ENCODE measurements around the gene EEF1A1. TPM values are rescaled to one million over a fixed set of nuclear protein-coding genes. Genes with fewer than 3 reads are reported as not detected.
A peak's percentile ranks its signal among the peaks of the same experiment; 100 is the strongest.
"Not testable (repeated sequence)": the region's sequence is repeated elsewhere in the genome, so short reads cannot be mapped to it uniquely, and the experiment has no call there.

Gene EEF1A1
- total and polyA plus RNA-seq, 2 of the 4 experiments (the other 2 are of a cell fraction): 14,757 to 30,152 TPM

GRCh38 chr6:73566954-73567591 is 46.2 kb upstream of the EEF1A1 start:
- no peaks in the 10 kb centered on the region for H3K9me3 ChIP-seq (ENCODE audit: control insufficient read depth, insufficient read depth, low read length)
- peak overlapping the region; percentile 74 for H3K14ac ChIP-seq (replicated peaks; ENCODE audit: low read depth, low read length)
- H3K79me1 ChIP-seq (ENCODE audit: low read depth in 1 of 2, low read length in 2 of 2): 0 out of 4 replicates have a peak, but pooled peaks cover 0 to 4% of the 10 kb centered on the region in 2 experiments
- WGBS, 2 experiments (ENCODE audit: extremely low coverage in 2 of 2, insufficient read length in 1 of 2): 78% methylated on average over 6 of the region's 8 CpGs; no CpG with 5 or more reads in 1 of the 2 experiments
- intact Hi-C loops (cut with micrococcal nuclease) (no loop called here), dilution Hi-C loops (cut with HindIII; ENCODE audit: low sequenced_read_pairs, unreplicated experiment) (no loop called here), in situ Hi-C loops (cut with MboI; ENCODE audit: low sequenced_read_pairs) (no loop called here)
- peak overlapping the region; percentile 60 for H2AK9ac ChIP-seq (replicated peaks; ENCODE audit: low read depth, low read length, poor library complexity)
- peak overlapping the region; percentile 96; the same call in 2 of the 3 replicates for H2BK15ac ChIP-seq (ENCODE audit: low read depth, low read length)
- ChIA-PET POLR2A (ENCODE audit: unreplicated experiment) (interaction anchor here (0.6 kb wide), 1 partner anchor 13 kb away, joined by 3 read pairs; no protein-coding TSS in a partner anchor), CTCF (no interaction called here)
- H3K56ac ChIP-seq (ENCODE audit: extremely low read depth, insufficient read depth, low read length): no peak overlapping the region
- peak overlapping the region; percentile 84 for H2AFZ ChIP-seq (replicated peaks; ENCODE audit: low read length, poor library complexity)
- peak overlapping the region; percentile 72 for H4K91ac ChIP-seq (ENCODE audit: insufficient read depth, low read depth, low read length)
- peak overlapping the region; percentile 88 for H2BK5ac ChIP-seq (ENCODE audit: low read depth, low read length, poor library complexity, severe bottlenecking)
- H3K36me3 ChIP-seq (ENCODE audit: control insufficient read depth, insufficient read depth, low read length): no peaks in the 10 kb centered on the region
- H2BK20ac ChIP-seq (ENCODE audit: low read depth, low read length): peak overlapping the region; percentile 96
- peak overlapping the region; percentile 69; the same call in 1 of the 2 replicates for H3K18ac ChIP-seq (ENCODE audit: low read depth, low read length)
- peak overlapping the region; percentile 97 for H2BK120ac ChIP-seq (ENCODE audit: low read depth, low read length)
- no peak overlapping the region for H3K4me2 ChIP-seq (ENCODE audit: low read depth, low read length)
- no peak overlapping the region for H3K4me3 ChIP-seq (ENCODE audit: insufficient read depth, low read depth, low read length)
- H2AK5ac ChIP-seq (ENCODE audit: low read depth, low read length): peak overlapping the region; percentile 96
- H4K8ac ChIP-seq (ENCODE audit: low read depth in 2 of 2, low read length in 2 of 2): peak overlapping the region in 1 of 2 experiments; percentile 63; a peak in 3 of 4 replicates
- no peak overlapping the region for H3K27ac ChIP-seq (ENCODE audit: insufficient read depth, low read length)
- H3K4me1 ChIP-seq (ENCODE audit: control insufficient read depth, insufficient read depth, low read length): peaks cover 9% of the 10 kb centered on the region
- H3K4ac ChIP-seq (ENCODE audit: low read depth, low read length): peak overlapping the region; percentile 87
- peak; percentile 35 for DNase-seq
- no TSS peak for BruUV-seq (replicated peaks)
- peak overlapping the region; percentile 81 for H3K23ac ChIP-seq (ENCODE audit: low read depth, low read length)
- H3K9ac ChIP-seq (ENCODE audit: low read depth, low read length): no peak overlapping the region
- H4K5ac ChIP-seq (ENCODE audit: low read depth, low read length): peak overlapping the region; percentile 40; the same call in 1 of the 2 replicates
- TF ChIP-seq NFE2L2 (IDR thresholded peaks at IDR 0.05; ENCODE audit: low read depth, low read length) (no peak), CEBPB (IDR thresholded peaks at IDR 0.05; ENCODE audit: low read depth, low read length) (peak; percentile 83)
- peaks cover 12% of the 10 kb centered on the region for H3K9me1 ChIP-seq (ENCODE audit: insufficient read depth, low read length)
- no peaks in the 10 kb centered on the region for H4K20me1 ChIP-seq (ENCODE audit: insufficient read depth, low read length)
- H3K27me3 ChIP-seq (ENCODE audit: control insufficient read depth, insufficient read depth, low read length): no peaks in the 10 kb centered on the region
- no peak for ATAC-seq (ENCODE audit: low read depth)

GRCh38 chr6:73566486-73566871 is 45.6 kb upstream of the EEF1A1 start:
- dilution Hi-C loops (cut with HindIII; ENCODE audit: low sequenced_read_pairs, unreplicated experiment); CTCF ChIA-PET: not testable (repeated sequence)
- POLR2A ChIA-PET (ENCODE audit: unreplicated experiment): interaction anchor here (1.1 kb wide), 2 partner anchors 14 to 47 kb away, joined by 3 to 4 read pairs; no protein-coding TSS in a partner anchor

More at GRCh38 chr6:73566486-73566871, 45.6 kb upstream of the EEF1A1 start:
- H3K27me3 ChIP-seq (ENCODE audit: control insufficient read depth, insufficient read depth, low read length); H2AK9ac ChIP-seq (replicated peaks; ENCODE audit: low read depth, low read length, poor library complexity); H3K4me3 ChIP-seq (ENCODE audit: insufficient read depth, low read depth, low read length); H3K79me1 ChIP-seq (ENCODE audit: low read depth in 1 of 2, low read length in 2 of 2); BruUV-seq (replicated peaks); H2AK5ac ChIP-seq (ENCODE audit: low read depth, low read length); H2BK15ac ChIP-seq (ENCODE audit: low read depth, low read length); H3K4me1 ChIP-seq (ENCODE audit: control insufficient read depth, insufficient read depth, low read length); intact Hi-C loops (cut with micrococcal nuclease); H3K9me3 ChIP-seq (ENCODE audit: control insufficient read depth, insufficient read depth, low read length); H3K27ac ChIP-seq (ENCODE audit: insufficient read depth, low read length); H4K5ac ChIP-seq (ENCODE audit: low read depth, low read length); H3K36me3 ChIP-seq (ENCODE audit: control insufficient read depth, insufficient read depth, low read length); in situ Hi-C loops (cut with MboI; ENCODE audit: low sequenced_read_pairs); H3K9ac ChIP-seq (ENCODE audit: low read depth, low read length); H2AFZ ChIP-seq (replicated peaks; ENCODE audit: low read length, poor library complexity); DNase-seq; ATAC-seq (ENCODE audit: low read depth); H4K20me1 ChIP-seq (ENCODE audit: insufficient read depth, low read length): not testable (repeated sequence)
- Histone ChIP-seq H2BK120ac (ENCODE audit: low read depth, low read length) (peak overlapping the region; percentile 97), H3K9me1 (ENCODE audit: insufficient read depth, low read length) (peaks cover 12% of the 10 kb centered on the region), H3K56ac (ENCODE audit: extremely low read depth, insufficient read depth, low read length) (peak overlapping the region; percentile 70; the same call in 1 of the 2 replicates), H3K23ac (ENCODE audit: low read depth, low read length) (0 out of 2 replicates have a peak overlapping the region, but pooled peaks have one; percentile 48), H4K8ac (ENCODE audit: low read depth in 2 of 2, low read length in 2 of 2) (peak overlapping the region in 1 of 2 experiments; percentile 77; a peak in 3 of 4 replicates), H3K4me2 (ENCODE audit: low read depth, low read length) (peak overlapping the region; percentile 57; the same call in 1 of the 2 replicates), H2BK20ac (ENCODE audit: low read depth, low read length) (peak overlapping the region; percentile 96), H2BK5ac (ENCODE audit: low read depth, low read length, poor library complexity, severe bottlenecking) (peak overlapping the region; percentile 84), H4K91ac (ENCODE audit: insufficient read depth, low read depth, low read length) (peak overlapping the region; percentile 74; the same call in 1 of the 2 replicates), H3K14ac (replicated peaks; ENCODE audit: low read depth, low read length) (peak overlapping the region; percentile 81), H3K18ac (ENCODE audit: low read depth, low read length) (peak overlapping the region; percentile 73; the same call in 1 of the 2 replicates), H3K4ac (ENCODE audit: low read depth, low read length) (peak overlapping the region; percentile 74)
- no CpG with 5 or more reads among the region's 2 CpGs for WGBS, 2 experiments (ENCODE audit: extremely low coverage in 2 of 2, insufficient read length in 1 of 2)

All from IMR-90 (cell line).